Ectodermal cell (in vitro differentiated cells): ENCODE results near the gene ZBTB7C.

Source experiments
- H3K27ac ChIP-seq: 2 replicates; pipeline ENCODE4 v1.7.0; 2013; ENCODE audit warnings: mild to moderate bottlenecking, low read depth, low read length; ENCODE audit not compliant: insufficient read depth, poor library complexity, severe bottlenecking
- H3K27me3 ChIP-seq: 2 replicates; pipeline ENCODE4 v1.7.0; 2013; ENCODE audit warnings: mild to moderate bottlenecking, low read length; ENCODE audit not compliant: insufficient read depth, control insufficient read depth, poor library complexity, severe bottlenecking
- H3K36me3 ChIP-seq: one replicate; pipeline ENCODE4 v1.7.0; 2013; ENCODE audit warnings: low read length; ENCODE audit not compliant: control insufficient read depth, insufficient read depth
- H3K4me1 ChIP-seq: one replicate; pipeline ENCODE4 v1.7.0; 2013; ENCODE audit warnings: low read length; ENCODE audit not compliant: control insufficient read depth, insufficient read depth
- H3K4me3 ChIP-seq: 2 replicates; pipeline ENCODE4 v1.7.0; 2013; ENCODE audit warnings: low read depth, low read length, control low read depth; ENCODE audit not compliant: insufficient read depth
- H3K9me3 ChIP-seq: 2 replicates; pipeline ENCODE4 v1.7.0; 2013; ENCODE audit warnings: mild to moderate bottlenecking, low read length, moderate library complexity; ENCODE audit not compliant: control insufficient read depth
- WGBS, 2 experiments: methylation state at CpG; one replicate each; pipeline ENCODE4 v1.1.7; 2013; ENCODE audit warnings: missing lambda C conversion rate in 2 of 2; 5-methylcytosine and 5-hydroxymethylcytosine counted together

Gene ZBTB7C

DNA sequence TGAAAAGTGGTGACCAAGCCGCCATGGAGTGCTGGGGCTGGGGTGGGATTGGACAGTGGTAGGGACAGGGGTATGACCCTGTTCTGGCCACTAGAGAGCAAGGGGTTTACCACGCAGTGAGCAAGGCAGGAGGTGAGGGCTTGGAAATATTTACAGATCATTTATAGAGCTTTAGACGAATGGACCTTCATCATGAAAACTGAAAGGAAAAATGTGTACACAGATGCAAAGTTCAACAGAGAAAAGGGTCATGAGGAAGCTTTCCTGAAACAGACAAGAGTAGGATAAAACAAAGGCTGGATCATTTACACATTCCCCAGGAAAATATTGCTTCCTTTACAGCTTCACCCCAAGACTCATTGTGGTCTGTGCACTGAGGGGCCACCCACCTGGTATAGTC lies 348.2 kb downstream of the ZBTB7C start:
- peaks cover 12% of the 10 kb centered on the region for H3K4me1 ChIP-seq
- no peak overlapping the region for H3K4me3 ChIP-seq
- H3K27ac ChIP-seq = no peak overlapping the region
- WGBS, 2 experiments = 89 to 91% methylated on average over 3 of the region's 3 CpGs
- H3K9me3 ChIP-seq = no peaks in the 10 kb centered on the region
- H3K27me3 ChIP-seq = no peaks in the 10 kb centered on the region
- H3K36me3 ChIP-seq = no peaks in the 10 kb centered on the region

DNA sequence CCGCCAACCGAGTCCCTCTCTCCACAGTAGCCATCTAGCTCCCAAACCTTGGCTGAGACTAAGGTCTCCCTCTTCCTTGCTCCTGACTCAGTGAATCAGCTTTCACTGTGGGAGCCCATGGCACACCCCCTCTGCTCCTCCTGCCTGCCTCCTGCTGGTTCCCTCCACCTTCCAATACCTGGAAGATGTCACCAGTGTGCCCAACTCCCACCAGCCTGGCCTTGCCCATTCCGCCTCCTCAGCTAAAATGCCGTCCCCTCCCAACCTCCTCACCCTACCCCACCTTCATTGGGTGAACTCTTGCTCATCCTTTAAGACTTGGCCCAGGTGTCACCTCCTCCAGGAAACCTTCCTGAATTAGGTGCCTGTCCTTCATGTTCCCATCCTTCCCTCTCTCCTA lies 348.8 kb downstream of the ZBTB7C start:
- no peak overlapping the region for H3K4me3 ChIP-seq

DNA sequence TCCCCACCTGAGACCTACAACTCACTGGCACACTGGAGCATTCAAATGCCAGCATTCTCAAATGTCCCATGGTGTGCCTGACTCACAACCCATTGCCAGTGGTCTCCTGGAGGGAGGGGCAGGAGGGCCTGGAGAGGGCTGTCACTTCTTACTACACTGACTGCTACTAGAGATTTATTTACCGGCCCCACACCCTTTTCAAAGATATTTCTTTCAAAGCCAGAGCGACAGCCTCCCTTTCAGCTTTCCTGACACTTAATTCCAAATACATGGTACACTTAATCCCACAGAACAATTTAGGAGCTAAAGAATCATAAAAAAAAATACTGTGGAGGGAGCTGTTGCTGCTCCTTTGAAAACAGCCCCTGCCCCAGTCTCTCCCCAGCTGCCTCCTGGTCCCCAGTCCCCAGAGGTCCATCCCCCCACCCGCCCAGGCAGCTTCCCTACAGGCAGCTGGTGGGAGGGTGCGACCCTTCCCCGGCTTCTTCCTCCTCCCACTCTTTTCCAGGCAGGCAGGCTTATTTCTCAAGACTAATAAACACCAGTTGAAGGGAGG lies 349.6 kb downstream of the ZBTB7C start:
- Histone ChIP-seq H3K36me3 (no peaks in the 10 kb centered on the region), H3K9me3 (no peaks in the 10 kb centered on the region), H3K27ac (no peak overlapping the region), H3K4me3 (no peak overlapping the region), H3K4me1 (peaks cover 12% of the 10 kb centered on the region), H3K27me3 (no peaks in the 10 kb centered on the region)
- 9 to 13% methylated on average over 5 of the region's 5 CpGs for WGBS, 2 experiments

More for the DNA sequence above, 348.8 kb downstream of the ZBTB7C start:
- no peaks in the 10 kb centered on the region for H3K9me3 ChIP-seq
- H3K27me3 ChIP-seq = no peaks in the 10 kb centered on the region
- peaks cover 12% of the 10 kb centered on the region for H3K4me1 ChIP-seq
- H3K27ac ChIP-seq = no peak overlapping the region
- 87 to 89% methylated on average over 4 of the region's 4 CpGs for WGBS, 2 experiments
- H3K36me3 ChIP-seq = no peaks in the 10 kb centered on the region

DNA sequence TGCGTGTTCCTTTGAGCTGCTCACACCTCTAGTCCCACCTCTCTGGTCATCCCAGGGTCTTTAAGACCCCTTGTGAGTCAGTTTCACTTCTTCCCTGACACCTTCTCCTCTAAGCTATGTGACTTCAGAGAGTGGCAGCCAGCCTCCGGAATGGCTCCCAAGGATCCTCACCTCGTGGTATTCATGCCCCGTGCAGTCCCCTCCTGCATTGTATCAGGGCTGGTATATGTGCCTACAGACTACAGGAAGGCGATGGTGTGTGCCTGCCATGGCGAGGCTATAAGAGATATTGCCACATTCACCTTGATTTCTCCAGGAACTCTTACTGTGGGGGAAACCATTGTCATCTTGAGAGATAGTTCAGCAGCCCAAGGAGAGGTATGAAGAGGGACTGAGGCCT lies 350.7 kb downstream of the ZBTB7C start:
- Histone ChIP-seq H3K9me3 (no peaks in the 10 kb centered on the region), H3K27me3 (no peaks in the 10 kb centered on the region), H3K27ac (no peak overlapping the region), H3K36me3 (no peaks in the 10 kb centered on the region), H3K4me3 (no peak overlapping the region), H3K4me1 (peaks cover 15% of the 10 kb centered on the region)
- 89 to 95% methylated on average over 6 of the region's 6 CpGs for WGBS, 2 experiments

DNA sequence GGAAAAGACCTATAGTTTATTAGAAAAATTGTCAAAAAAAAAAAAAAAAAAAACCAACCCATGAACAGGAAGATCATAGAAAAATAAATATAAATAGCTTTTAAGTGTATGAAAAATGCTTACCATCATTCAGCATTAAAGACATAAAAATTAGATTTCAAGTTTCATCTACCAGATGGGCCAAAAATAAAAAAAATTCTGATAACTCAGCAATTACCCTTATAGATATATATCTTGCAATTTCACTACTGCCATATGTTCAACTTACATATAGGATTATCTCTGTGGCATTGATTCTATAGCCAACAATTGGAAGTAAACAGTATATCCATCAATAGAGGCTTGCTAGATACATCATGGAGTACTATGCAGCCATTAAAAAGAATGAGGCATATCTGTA lies 352.2 kb downstream of the ZBTB7C start:
- H3K27ac ChIP-seq = no peak overlapping the region
- no peaks in the 10 kb centered on the region for H3K36me3 ChIP-seq
- no peaks in the 10 kb centered on the region for H3K27me3 ChIP-seq

DNA sequence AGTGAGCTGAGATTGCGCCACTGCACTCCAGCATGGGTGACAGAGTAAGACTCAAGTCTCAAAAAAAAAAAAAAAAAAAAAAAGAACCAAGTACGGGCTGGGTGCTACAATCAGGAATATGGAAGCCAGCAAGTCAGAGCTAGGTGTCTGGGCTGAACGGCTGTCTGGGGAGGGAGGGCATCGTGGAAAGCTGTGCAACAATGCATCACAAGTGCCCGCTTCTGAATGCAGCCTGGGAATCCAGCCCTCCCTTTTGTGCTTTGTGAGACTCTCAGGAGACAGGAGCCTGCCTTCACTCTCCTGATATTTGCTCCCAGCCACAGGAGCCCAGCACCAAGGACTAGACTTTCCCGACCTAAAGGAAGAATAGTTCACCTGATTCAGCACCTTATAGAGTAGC lies 353.8 kb downstream of the ZBTB7C start:
- 78 to 88% methylated on average over 6 of the region's 6 CpGs for WGBS, 2 experiments
- no peaks in the 10 kb centered on the region for H3K9me3 ChIP-seq
- H3K27ac ChIP-seq = no peak overlapping the region
- H3K27me3 ChIP-seq = no peaks in the 10 kb centered on the region
- H3K4me1 ChIP-seq = peaks cover 15% of the 10 kb centered on the region
- H3K4me3 ChIP-seq = no peak overlapping the region
- no peaks in the 10 kb centered on the region for H3K36me3 ChIP-seq

More for the DNA sequence above, 352.2 kb downstream of the ZBTB7C start:
- H3K9me3 ChIP-seq = no peaks in the 10 kb centered on the region
- H3K4me1 ChIP-seq = peaks cover 15% of the 10 kb centered on the region
- H3K4me3 ChIP-seq = no peak overlapping the region

DNA sequence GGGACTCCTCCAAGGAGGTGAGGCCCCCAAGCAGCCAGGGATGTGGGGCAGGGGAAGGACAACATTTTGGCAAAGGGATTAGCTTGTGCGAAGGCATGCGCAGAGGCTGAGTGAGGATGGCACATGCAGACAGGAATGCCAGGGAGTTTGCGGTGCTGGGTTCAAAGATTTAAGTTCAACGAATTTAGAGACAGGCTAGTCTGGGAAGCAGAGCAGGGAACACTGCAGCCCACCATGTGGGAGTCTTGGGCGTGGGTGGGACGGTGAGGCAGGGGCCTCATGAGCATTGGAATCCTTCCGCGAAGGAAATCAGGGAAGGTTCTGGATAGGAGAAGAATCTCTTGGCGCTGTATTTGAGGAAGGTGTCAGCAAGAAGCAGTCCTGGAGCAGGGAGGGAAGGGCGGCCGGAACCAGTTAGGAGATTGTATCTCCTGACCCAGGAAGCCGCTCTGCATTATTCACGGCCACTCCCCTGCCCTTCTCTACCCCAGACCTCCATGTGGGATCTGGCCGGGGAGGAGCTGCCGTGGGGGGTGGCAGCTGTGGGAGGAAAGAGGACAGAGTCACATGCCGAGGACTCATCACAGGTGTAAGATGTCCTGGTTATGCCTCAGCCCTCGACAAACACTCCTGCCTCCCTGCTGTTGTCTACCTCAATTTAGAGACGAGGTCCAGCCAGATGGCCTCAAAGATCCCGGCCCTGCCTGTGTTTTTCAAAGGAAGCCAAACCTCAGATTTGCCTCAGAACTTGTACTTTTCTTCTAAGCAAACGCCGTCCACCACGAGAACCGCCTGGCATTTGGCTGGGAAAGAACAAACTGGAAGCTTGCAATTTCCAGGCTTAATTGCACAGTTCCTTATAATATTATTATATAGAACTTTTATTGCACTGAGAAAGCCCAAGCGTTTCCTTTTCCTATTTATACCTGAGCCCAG lies 355.0 kb downstream of the ZBTB7C start:
- no peaks in the 10 kb centered on the region for H3K9me3 ChIP-seq
- no peak overlapping the region for H3K27ac ChIP-seq
- peaks cover 6% of the 10 kb centered on the region for H3K4me1 ChIP-seq
- H3K27me3 ChIP-seq = no peaks in the 10 kb centered on the region
- 74% methylated on average over 24 of the region's 24 CpGs for WGBS, 2 experiments
- H3K36me3 ChIP-seq = no peaks in the 10 kb centered on the region
- H3K4me3 ChIP-seq = no peak overlapping the region

DNA sequence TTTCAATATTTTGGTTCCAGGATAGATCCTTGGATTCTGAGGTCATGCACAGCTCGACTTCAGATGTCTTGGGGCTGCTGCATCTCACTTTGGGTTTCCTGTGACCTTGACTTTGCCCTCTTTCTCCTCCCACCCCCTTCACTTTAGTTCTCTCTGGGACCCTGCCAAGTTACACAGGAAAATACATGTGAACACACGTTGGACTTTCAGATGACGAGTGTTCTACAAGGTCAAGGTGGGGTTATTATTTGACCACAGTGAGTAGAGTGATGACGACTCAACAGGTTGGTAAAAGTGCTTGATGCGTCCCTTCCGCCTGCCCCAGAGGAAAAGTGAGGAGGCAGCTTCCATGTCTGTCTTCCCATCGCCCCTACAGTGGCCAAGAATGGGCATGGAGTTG lies 356.3 kb downstream of the ZBTB7C start:
- Histone ChIP-seq H3K4me1 (peaks cover 3% of the 10 kb centered on the region), H3K4me3 (no peak overlapping the region), H3K9me3 (no peaks in the 10 kb centered on the region), H3K27me3 (no peaks in the 10 kb centered on the region), H3K36me3 (no peaks in the 10 kb centered on the region), H3K27ac (no peak overlapping the region)
- WGBS, 2 experiments = 94% methylated on average over 7 of the region's 7 CpGs

DNA sequence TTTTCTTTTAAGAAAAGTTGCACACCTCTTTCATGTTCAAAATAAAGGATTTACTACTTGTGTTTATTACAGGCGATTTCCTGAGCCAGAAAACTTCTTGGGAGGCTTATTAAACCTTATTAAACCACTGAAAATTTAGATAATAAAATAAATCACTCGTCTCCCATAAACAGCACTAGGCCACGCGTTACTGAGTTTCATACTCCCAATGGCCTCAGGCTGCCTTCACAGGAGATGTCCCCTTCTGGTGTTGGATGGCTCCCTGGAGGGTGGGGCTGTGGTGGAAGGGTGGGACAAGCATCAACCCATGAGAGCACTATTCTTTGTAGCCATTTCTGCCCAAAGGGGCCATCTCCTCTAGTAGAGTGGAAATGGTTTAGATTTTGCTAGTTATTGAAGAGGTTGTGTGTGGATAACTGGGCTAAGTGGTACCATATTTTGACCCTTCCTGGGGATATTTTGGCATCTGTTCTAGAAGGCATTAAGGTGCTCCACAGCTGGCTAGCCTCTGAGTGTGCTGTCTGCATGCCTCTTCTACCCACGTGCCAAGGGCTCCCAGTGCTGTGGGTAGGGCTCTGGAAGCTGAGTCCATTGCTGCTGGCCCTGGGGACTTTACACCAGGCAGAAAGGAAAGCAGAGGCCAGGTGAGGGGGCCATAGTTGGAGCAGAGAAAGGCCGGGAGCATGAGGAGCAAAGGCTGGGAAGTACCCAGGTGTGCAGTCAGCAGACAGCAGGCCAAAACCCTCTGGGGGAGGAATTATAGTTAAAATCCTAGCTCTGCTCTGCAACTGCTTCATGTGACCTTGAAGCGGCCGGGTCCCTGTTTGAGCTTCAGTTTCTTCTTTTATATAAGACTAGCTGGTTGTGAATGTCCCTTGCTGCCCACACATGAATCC lies 357.0 kb downstream of the ZBTB7C start:
- 94 to 96% methylated on average over 8 of the region's 8 CpGs for WGBS, 2 experiments
- Histone ChIP-seq H3K27ac (no peak overlapping the region), H3K4me3 (no peak overlapping the region), H3K27me3 (no peaks in the 10 kb centered on the region), H3K36me3 (no peaks in the 10 kb centered on the region), H3K4me1 (peaks cover 3% of the 10 kb centered on the region), H3K9me3 (no peaks in the 10 kb centered on the region)

DNA sequence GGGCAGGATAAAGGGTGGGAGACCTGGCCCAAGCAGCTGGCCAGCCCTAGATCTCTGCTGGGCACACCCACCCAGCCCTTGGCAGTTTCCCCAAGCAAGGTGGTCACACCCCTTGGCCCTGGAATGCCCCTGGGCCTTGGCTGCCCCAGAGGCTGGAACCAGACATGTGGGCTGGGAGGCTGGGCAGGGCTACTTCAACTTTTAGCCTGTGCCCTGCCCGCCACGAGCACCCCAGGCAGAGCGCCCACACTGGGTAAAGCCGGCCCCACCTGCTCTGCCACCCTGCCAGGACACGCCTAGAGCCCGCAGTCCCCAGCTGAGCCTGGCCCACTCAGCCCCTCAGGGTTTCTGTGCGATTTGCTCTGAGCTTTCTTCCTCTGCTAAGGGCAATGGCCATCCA lies 359.0 kb downstream of the ZBTB7C start:
- H3K4me3 ChIP-seq = no peak overlapping the region
- H3K27ac ChIP-seq = no peak overlapping the region
- no peaks in the 10 kb centered on the region for H3K27me3 ChIP-seq
- H3K9me3 ChIP-seq = no peaks in the 10 kb centered on the region
- WGBS, 2 experiments = 92 to 93% methylated on average over 7 of the region's 7 CpGs
- peaks cover 3% of the 10 kb centered on the region for H3K4me1 ChIP-seq
- H3K36me3 ChIP-seq = no peaks in the 10 kb centered on the region
